GM19463 (cell line): ENCODE data around the gene C20orf173.
A peak's percentile ranks its signal among the peaks of the same experiment; 100 is the strongest.

Experiments
- ATAC-seq: cut with Tn5 transposase; IDR thresholded peaks from one replicate; pipeline ENCODE4 v1.9.1; 2021; ENCODE audit warnings: mild to moderate bottlenecking, moderate library complexity; ENCODE audit not compliant: unreplicated experiment

C20orf173 gene

GRCh38 chr20:35508493-35509218 is 20.8 kb downstream of the C20orf173 start:
- no peak for ATAC-seq

GRCh38 chr20:35506872-35507638 is 22.4 kb downstream of the C20orf173 start:
- ATAC-seq = no peak

- no peak for ATAC-seq
These were observed 23.3 kb downstream of the C20orf173 start for GRCh38 chr20:35506179-35506578.

- ATAC-seq = no peak
These were observed 24.7 kb downstream of the C20orf173 start for GRCh38 chr20:35504751-35505150.

GRCh38 chr20:35503841-35504561 is 25.5 kb downstream of the C20orf173 start:
- no peak for ATAC-seq

- no peak for ATAC-seq
These were observed 26.2 kb downstream of the C20orf173 start for GRCh38 chr20:35503281-35503680.

- ATAC-seq = no peak
These were observed 27.1 kb downstream of the C20orf173 start for GRCh38 chr20:35502352-35502751.

- no peak for ATAC-seq
These were observed 30.2 kb downstream of the C20orf173 start for GRCh38 chr20:35499271-35499670.

- ATAC-seq = no peak
These were observed 31.7 kb downstream of the C20orf173 start for GRCh38 chr20:35497780-35498189.

GRCh38 chr20:35497320-35497719 is 32.1 kb downstream of the C20orf173 start:
- ATAC-seq = no peak

- ATAC-seq = no peak
These were observed 33.0 kb downstream of the C20orf173 start for GRCh38 chr20:35496481-35496880.

- no peak for ATAC-seq
These were observed 37.1 kb downstream of the C20orf173 start for GRCh38 chr20:35492352-35492751.

GRCh38 chr20:35491823-35492222 is 37.6 kb downstream of the C20orf173 start:
- ATAC-seq = no peak

GRCh38 chr20:35490736-35491181 is 38.7 kb downstream of the C20orf173 start:
- peak; percentile 94 for ATAC-seq

- ATAC-seq = no peak
These were observed 39.7 kb downstream of the C20orf173 start for GRCh38 chr20:35489717-35490116.

- no peak for ATAC-seq
These were observed 42.0 kb downstream of the C20orf173 start for GRCh38 chr20:35487479-35487878.

- ATAC-seq = no peak
These were observed 49.7 kb downstream of the C20orf173 start for GRCh38 chr20:35479798-35480197.

GRCh38 chr20:35478804-35479472 is 50.5 kb downstream of the C20orf173 start:
- ATAC-seq = no peak
